HG03575 (cell line): ENCODE measurements around the gene CREB5.

Experiments
- ATAC-seq: cut with Tn5 transposase; IDR thresholded peaks from one replicate; pipeline ENCODE4 v1.9.1; 2021; ENCODE audit not compliant: unreplicated experiment, insufficient number of reproducible peaks, low FRiP score; ENCODE audit errors: extremely low read depth

The CREB5 gene

DNA sequence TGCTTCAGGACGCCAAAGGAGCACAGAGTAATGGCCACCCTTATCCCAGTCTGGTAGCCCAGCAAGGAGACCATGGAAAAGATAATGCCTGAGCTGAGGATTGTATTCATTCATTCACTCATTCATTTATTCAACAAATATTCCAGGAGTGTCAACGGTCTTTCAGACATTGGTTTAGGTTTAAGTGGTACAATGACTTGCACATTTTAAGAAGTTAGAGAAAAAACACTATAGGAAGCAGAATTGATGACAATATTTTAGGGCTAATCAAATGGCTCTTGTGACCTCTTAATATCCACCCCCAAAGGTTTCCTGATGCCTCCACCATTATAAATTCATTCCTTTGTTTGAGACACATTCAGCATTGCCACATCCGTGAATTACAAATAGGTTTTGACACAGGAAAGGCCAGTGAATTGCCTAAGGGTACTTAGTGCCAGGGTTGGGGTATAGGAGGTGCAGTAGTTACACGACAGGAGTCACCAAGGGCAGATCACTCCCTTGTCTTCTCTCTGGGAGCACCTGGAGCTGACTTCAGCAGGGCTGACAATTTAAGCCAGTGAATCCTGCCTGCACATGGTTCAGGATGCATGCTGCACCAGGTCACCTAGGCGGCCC, 269.5 kb downstream of the CREB5 start:
- no peak for ATAC-seq

DNA sequence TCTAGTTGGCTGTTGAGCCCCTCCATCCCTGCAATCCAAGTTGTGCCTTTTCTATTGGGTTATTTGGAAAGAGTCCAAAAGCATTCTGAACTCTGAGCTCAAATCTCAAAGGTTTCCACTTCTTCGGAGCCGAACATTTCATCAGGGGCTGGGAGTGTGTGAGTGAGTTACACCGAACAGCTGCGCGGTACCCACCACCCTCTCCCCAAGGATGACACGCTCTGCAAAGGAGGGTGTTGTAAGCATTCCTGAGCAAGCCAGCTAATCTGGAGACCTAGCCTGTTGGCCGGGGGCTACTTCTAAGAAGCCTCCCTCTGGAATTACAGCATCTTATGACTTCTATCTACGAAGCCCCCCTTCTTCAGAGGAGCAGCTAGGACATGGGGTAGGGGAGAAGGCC, 270.5 kb downstream of the CREB5 start:
- ATAC-seq: no peak

DNA sequence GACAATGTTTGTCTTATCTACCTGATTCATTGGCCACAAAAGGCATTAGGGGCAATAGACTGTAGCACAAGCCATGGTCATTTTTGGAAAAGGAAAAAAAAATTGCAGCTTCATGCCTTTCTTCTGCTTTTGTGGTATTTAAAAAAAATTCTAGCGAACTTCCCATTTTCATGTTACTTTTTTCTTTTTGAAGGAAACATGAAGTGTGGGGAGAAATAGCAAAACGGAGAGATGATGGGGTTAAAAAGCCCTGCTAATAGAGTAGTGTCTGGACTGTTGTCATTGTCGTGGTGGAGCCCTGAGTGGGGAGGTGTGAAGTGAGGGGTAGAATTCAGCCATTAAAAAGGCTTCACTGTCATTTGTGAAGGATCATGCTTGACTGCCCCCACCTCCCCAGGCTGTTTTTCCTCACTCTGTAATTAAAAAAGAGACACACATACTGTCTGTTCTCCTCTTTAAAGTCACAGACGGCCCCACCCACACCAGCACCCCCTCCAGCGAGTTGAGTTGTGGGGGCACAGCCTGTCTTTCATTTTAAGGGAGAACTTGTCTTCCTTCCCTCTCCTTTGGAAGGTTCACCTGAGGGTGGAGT, 272.4 kb downstream of the CREB5 start:
- no peak for ATAC-seq

DNA sequence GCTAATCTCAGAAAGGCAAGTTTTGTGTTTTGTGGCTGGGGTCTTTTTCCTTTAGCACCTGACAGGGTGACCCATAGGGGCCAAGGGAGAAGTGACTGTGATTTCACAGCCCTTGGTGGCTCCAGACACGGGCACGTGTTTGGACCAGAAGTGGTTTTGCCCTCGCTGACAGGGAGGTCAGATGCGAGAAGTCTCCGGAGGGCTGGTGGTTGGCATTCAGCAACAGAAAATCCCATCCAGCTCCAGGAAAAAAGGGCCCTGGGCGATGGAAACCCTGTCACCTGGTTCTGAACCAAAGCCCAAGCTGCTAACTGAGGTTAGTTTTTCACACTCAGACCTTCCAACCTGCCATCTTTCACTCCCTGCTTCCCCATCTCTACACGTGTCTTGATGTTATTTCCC, 272.9 kb downstream of the CREB5 start:
- ATAC-seq: no peak

DNA sequence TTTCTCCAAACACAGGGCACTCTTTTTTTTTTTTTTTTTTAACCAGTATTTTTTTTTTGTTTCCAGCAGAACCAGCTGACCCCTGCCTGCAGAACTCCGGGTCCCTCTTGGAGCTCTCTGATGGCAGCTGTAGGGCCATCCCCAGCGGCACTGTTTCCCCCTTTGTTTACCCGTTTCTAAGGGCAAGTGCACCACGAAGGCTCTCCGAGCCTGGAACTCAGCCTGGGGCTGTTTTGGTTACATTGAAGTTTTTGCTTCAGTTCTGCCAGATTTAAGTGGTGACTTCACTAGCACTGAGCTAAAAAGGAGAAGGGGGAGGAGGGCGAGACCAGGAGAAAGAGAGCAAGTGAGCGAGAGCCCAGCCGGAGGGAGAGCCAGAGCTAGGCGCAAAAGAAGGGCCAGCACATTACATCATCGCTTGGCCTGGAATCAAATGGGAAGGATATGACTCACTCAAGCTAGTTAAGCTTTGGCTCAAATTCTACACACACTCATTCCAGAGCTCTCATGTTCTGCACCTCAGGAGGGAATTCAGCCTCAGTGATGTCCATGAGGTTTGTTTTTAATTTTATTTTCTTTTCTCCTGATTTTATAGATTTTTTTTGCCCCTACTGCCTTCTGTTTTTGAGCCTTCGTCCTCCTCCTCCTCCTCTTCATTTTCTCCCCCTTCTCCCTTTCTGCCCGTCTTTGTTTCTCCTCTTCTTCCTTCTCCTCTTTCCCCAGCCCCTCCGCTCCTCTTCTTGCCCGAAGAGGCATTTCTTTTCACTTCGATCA, 273.5 kb downstream of the CREB5 start:
- ATAC-seq: no peak

DNA sequence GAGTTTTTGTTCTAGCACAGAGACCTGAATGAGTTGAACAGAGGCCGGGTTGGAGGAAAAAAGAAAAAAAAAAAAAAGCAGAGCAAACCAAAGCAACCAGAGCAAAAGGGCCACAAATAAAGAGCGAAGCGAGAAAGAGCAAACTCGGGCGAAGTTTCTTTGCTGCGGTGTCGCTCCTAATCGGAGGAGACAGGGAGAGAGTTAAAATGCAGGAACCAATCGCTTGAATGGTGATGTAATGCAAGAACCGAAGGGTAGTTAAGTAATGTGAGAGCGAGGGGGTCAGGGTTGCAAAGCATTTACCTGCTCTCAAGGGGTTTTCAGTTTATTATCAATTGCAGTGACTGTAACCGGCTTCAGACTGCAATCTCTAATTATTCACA, 274.1 kb downstream of the CREB5 start:
- ATAC-seq: no peak

DNA sequence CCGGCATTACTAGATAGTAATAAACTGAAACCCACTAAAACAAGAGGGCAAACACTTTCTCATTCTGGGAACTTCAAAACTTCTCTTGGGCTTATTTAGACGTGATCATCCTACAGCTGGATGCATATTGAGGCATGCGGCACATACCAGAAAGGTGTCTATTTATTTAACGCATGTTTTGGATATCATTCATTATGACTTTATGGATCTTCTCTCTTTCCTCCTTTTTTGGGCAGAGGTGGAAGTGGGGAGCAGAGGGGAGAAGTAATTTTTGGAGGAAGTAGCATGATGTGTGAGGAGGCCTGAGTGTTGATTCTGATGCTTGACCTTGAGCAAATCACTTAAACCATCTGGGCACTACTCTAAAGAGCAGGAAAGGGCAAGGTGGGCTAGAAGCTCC, 275.2 kb downstream of the CREB5 start:
- no peak for ATAC-seq

DNA sequence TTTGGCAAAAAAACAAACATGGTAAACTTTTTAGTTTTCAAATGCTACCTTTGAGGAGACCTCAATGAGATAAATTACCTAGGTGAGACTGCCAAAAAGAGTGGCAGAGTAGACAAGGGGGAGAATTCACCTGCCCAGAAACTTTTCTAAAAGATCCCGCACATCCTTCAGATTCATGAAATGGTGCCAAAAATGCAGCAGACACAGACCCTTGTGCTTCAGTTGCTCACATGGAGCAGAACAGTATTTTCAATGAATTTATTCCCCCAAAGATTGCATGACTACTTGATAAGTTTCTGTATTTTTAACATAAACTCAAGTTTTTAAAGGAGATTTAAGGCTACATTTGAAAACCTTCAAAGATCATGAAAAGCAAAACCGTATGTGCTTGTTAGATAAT, 275.9 kb downstream of the CREB5 start:
- no peak for ATAC-seq

DNA sequence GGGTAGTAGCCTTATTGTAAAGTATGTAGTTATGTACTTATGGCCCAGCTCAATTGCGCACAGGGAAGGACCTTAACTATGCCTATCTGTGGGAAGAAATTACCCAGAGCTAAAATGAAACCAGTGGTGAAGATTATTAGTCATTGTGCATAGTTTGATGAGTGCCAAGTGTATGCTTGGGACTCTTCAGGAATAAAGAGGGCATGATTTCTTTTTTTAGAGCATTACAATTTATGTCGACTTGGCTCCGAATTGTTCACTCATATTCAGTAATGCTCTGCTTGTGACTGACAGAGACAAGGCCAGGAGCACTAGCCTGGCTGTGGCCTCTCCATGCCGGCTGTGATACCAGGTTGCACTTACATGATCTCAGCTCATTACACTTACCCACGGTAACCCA, 276.3 kb downstream of the CREB5 start:
- ATAC-seq: no peak

DNA sequence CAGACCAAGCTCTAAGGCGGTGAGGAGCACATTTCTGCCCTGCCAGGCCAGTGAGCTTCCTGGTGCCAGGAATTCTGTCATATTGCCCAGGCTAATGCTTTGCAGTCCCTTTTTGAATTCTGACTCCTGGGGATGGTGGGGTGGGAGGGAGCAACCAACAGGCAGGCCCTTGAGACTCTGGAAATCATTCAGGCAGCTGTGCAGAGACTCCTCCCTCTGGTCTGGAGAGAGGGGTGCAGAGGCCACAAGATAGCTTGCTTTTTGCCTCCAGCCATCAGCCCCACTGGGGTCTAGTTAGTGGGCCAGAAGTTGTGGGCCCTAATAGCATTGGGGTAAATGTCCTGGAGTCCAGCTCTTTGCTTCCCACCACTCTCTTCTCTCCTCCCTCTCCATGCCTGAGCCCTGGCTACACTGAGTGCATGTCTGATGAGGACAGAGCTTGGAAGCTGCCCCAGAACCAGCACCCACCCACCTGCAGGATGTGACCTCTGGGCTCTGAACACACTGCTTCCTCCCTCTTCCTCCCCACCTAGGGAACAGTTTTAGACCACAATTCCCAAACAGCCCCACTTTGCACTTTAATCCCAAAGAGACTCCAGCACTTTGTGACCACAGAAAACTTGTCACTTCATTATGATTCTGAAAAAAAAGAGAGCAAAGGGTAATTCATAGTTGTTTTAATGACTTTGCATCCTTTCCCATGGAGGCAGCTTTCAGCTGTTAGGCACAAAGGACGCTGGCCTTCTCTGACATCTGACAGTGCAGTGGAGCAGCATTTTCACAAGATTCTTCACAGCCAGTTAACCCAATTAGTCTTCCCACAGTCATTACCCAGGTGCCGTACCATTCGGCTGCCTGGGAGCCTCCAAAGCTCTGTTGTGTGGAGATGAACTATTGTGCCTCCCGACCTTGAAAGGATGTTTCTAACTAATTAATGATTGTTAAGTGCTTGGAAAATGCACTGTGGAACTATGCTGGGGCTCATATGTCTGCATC, 283.3 kb downstream of the CREB5 start:
- no peak for ATAC-seq

DNA sequence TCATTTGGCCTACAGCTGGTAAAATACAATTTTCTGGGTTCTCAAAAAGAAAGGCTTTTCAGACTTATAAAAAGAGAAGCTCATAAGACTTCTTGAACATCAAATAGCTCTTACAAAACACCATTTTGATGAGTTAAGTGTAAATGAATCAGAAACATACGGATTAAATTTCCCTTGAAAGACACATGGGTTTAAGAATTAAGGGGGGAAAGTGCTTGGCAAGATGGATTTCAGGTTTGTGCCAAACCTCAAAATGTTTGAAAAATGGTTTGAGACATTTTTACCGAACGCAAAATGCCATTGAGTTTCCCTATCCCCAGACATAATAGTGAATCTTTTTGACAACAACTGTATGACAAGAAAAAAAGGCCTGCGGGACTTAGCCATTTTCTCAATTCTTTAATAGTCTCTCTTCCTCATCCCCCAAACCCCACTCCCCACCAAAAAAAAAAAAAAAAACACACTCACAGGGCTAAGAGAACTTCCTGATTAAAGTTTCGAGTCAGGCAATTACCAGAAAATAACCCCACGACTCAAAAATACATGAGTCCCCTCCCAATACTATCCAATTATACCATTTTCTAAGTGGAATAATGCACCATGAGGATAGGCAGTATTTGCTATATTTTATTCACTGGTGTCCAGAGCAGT, 285.7 kb downstream of the CREB5 start:
- ATAC-seq: no peak

DNA sequence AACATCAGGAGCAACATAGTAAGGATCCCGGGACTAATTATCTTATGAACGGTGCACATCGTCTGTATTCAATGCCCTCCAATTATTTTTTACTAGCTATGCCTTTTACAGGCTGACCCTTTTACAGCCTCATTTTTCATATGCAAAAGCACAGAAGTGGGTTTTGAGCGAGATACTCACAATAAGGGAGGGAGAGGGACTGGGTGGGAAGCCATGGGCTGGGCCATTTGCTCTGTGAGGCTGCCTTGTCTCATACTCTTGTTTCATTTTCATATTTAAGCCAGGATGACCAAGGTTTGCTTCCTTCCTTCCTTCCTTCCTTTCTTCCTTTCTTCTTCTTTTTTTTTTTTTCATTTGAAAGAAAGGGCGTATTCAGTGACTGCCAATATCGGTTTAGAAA, 286.5 kb downstream of the CREB5 start:
- ATAC-seq: no peak

DNA sequence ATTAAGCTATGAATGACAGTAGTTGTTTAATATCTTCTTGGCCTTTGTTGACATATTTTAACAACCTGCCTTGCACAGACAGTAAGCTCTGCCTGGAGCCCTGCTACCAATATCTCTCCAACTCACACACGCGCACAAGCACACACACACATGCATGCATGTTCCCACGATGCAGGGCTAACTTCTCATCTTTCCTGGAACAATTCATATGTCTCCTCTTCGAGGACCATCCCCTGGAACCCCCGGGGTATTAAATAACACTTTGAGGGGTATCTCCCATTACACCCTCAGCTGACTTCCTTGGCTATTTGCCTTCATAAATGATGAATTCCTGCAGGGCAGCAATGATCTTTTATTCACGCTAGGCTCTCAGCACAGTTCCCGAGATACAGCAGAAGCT, 287.8 kb downstream of the CREB5 start:
- ATAC-seq: no peak

DNA sequence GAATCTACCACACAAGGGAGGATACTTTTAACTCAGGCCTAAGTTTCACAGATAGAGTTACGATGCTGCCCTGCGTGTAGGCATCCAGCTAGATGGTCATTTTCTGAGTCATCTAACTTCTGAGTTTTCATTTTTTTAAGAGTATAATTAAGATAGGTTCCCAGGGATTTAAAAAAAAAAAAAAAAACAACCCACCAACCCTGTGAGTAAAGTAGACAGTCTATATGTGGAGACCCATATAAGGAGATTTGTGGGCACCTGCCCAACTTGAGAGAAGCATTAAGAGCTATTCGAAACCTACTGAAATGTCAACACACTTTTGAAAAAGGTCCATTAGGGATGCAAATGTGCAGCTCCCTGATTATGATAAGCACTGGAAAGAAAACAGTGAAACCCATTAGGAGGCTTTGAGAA, 288.5 kb downstream of the CREB5 start:
- ATAC-seq: no peak

DNA sequence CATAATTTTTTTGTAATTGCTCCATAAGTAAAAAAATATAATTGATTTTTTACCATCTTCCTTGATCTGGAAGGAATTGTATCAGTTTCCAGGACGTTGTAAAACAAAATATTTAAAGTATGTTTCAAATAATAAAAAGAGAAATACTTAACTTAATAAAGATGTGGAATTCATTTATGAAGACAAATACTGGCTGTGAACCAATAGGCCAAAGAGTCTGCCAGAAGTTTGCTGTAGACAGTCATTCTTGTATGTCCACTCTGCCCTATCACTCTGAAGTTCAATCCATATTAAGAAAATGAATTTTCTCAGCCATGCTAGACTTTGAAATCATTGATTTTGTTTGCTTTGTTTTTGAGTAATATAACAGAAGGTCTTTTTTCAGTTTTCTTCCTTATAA, 289.4 kb downstream of the CREB5 start:
- ATAC-seq: no peak

DNA sequence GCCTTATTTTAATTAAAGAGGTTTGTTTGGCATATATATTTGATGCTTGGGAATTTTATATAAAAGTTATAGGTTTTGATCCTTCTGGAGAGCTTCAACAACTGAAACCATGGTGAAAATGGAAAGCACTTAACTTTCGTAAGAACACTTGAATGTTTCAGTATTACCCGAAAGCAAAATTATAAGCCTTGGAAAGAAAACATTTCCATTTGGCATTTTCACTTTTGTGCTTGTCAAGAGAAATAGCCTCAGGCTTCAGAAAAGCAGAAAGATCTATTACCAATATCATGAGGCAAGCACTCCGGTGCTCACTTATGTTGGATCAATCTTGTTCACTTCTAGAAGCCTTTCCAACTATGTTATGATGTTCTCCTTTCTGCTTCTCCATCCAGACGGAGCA, 289.9 kb downstream of the CREB5 start:
- no peak for ATAC-seq

DNA sequence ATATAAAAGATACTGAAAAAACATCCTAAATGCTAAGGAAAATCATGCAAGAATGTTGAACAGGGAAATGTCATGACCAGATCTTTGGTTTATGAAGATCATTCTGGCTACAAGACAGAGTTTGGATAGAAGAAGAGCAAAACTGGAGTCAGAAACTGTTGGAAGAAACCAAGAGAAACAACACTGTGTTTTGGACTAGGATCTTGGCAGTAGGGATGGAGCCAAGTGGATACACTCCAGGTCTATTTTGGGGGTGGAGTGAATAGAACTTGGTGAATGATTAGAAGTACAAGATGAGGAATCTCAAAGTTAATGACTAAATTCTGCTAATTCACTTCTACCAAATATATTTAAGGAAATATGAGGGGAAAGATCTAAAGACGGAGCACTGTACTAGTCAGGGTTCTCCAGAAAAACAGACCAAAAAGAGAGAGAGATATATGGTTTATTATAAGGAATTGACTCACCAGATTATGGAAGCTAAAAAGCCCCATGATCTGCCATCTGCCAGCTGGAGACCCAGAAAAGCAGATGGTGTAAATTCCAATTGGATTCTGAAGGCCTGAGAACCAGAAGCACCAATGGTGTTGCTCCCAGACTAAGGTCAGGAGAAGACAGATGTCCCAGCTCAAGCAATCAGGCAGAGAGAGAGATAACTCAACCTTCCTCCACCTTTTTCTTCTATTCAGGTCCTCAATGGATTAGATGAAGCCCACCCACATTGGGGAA, 290.9 kb downstream of the CREB5 start:
- no peak for ATAC-seq

DNA sequence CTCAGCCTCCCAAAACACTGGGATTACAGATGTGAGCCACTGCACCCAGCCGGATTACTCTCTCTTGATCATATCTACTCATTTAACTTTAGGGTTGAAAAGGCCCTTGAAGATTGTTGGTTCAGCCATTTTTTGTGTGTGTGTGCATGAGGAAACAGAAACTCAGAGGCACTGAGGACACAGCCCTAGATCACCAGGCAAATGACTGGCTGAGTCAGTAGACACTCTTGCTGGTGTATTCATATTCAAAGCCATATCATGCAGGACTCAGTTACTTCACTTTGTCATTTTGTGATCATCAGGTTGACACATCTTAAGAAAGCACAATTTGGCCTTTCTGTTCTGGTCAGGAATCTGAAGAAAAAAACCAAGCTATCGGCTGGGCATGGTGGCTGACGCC, 292.4 kb downstream of the CREB5 start:
- no peak for ATAC-seq
